Prostate gland (tissue), 2 donors: ENCODE data around the gene AK9.

ENCODE experiments used
- CTCF ChIP-seq, 4 experiments: fragments of 200-600 bp in 2 of 4; fragments of 450-650 bp in 2 of 4; sonication (generic) in 2 of 4; IDR thresholded peaks; 1 replicate in 3 of 4; 2 replicates in 1 of 4; pipeline ENCODE4 v1.5.1; 2016 to 2019; ENCODE audit warnings: antibody characterized with exemption in 4 of 4, mild to moderate bottlenecking in 2 of 4, moderate library complexity in 2 of 4
- POLR2AphosphoS5 ChIP-seq: sonication (generic); formaldehyde crosslinking; IDR thresholded peaks from one replicate; pipeline ENCODE4 v1.6.1; 2017; ENCODE audit warnings: antibody characterized with exemption

GRCh38 chr6:109449795-109450673 is 241.0 kb downstream of the AK9 start:
- TF ChIP-seq POLR2AphosphoS5 = no peak
- no peak for TF ChIP-seq CTCF (IDR thresholded peaks at IDR 0.05)
